A204.1 (cell line): ENCODE measurements around the gene SPAG17.
A peak's percentile ranks its signal among the peaks of the same experiment; 100 is the strongest.

Experiments used
- FAIRE-seq: peaks from 2 replicates; lab custom pipeline; 2012; peaks lifted over from hg19 to GRCh38; lab: Jason Lieb, UNC

Gene SPAG17

GRCh38 chr1:118118873-118119463 lies 66.1 kb downstream of the SPAG17 start:
- no peak for FAIRE-seq

- no peak for FAIRE-seq
These were observed 66.6 kb downstream of the SPAG17 start for GRCh38 chr1:118118469-118118868.

GRCh38 chr1:118117521-118117920 lies 67.5 kb downstream of the SPAG17 start:
- FAIRE-seq, result no peak

- no peak for FAIRE-seq
These were observed 68.1 kb downstream of the SPAG17 start for GRCh38 chr1:118116909-118117308.

- FAIRE-seq, result no peak
These were observed 68.6 kb downstream of the SPAG17 start for GRCh38 chr1:118116401-118116800.

- no peak for FAIRE-seq
These were observed 69.3 kb downstream of the SPAG17 start for GRCh38 chr1:118115567-118116295.

GRCh38 chr1:118113261-118113660 lies 71.8 kb downstream of the SPAG17 start:
- no peak for FAIRE-seq

GRCh38 chr1:118110580-118110979 lies 74.4 kb downstream of the SPAG17 start:
- no peak for FAIRE-seq

- no peak for FAIRE-seq
These were observed 80.1 kb downstream of the SPAG17 start for GRCh38 chr1:118104951-118105350.

GRCh38 chr1:118102445-118102844 lies 82.6 kb downstream of the SPAG17 start:
- no peak for FAIRE-seq

GRCh38 chr1:118101999-118102398 lies 83.0 kb downstream of the SPAG17 start:
- no peak for FAIRE-seq

GRCh38 chr1:118101515-118101844 lies 83.5 kb downstream of the SPAG17 start:
- no peak for FAIRE-seq

GRCh38 chr1:118100686-118101514 lies 84.1 kb downstream of the SPAG17 start:
- FAIRE-seq, result no peak

- FAIRE-seq, result no peak
These were observed 85.3 kb downstream of the SPAG17 start for GRCh38 chr1:118099686-118100085.

GRCh38 chr1:118097622-118098348 lies 87.2 kb downstream of the SPAG17 start:
- no peak for FAIRE-seq

GRCh38 chr1:118093017-118093416 lies 92.0 kb downstream of the SPAG17 start:
- FAIRE-seq, result no peak

- FAIRE-seq, result no peak
These were observed 94.9 kb downstream of the SPAG17 start for GRCh38 chr1:118090130-118090529.

GRCh38 chr1:118085365-118085764 lies 99.7 kb downstream of the SPAG17 start:
- FAIRE-seq, result no peak

- no peak for FAIRE-seq
These were observed 100.6 kb downstream of the SPAG17 start for GRCh38 chr1:118084400-118084799.

- FAIRE-seq, result no peak
These were observed 102.0 kb downstream of the SPAG17 start for GRCh38 chr1:118082984-118083383.

GRCh38 chr1:118081387-118081786 lies 103.6 kb downstream of the SPAG17 start:
- FAIRE-seq, result no peak

GRCh38 chr1:118077331-118078045 lies 107.5 kb downstream of the SPAG17 start:
- peak; percentile 80 for FAIRE-seq
